Measurements from ENCODE around the gene PTRH2.

- TF ChIP-seq CTCF (IDR thresholded peaks at IDR 0.05) = no peak
- TF ChIP-seq POLR2A (IDR thresholded peaks at IDR 0.05) = no peak
These were observed 27.0 kb upstream of the PTRH2 start for GRCh38 chr17:59734226-59734625.

Measured in esophagus squamous epithelium (tissue), 4 donors.